Measurements from ENCODE around the gene BBS4. TPM values are rescaled to one million over a fixed set of nuclear protein-coding genes. Genes with fewer than 3 reads are reported as not detected.

The BBS4 gene
- total RNA-seq, 1 experiment from 2014 or later = 17.9 TPM

DNA sequence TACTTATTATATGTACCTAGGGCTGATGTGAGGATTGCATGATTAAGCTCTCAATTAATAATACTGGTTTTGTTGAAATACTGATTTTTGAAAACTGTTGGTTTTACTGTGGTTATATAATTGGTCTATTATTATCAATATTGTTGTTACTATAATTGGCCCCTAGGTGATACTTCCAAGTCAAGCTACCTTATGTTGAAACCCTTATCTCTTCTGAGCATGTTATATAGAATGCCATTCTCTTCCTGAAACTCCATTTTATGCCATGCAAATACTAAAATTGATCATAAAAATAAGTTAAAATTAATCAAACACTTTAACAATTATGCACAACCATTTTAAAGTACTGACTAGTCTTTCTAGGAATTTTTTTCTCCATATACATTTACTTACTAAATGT, 46.1 kb downstream of the BBS4 start:
- intact Hi-C loops (cut with micrococcal nuclease; ENCODE audit: unreplicated experiment) = no loop called here
- no peak for TF ChIP-seq REST (IDR thresholded peaks at IDR 0.05; ENCODE audit: insufficient read depth in 1 of 2, low read depth in 2 of 2, low read length in 1 of 2)
- no peak for TF ChIP-seq POLR2AphosphoS5 (IDR thresholded peaks at IDR 0.05; ENCODE audit: low read depth, low read length)
- TF ChIP-seq TCF7L2 (IDR thresholded peaks at IDR 0.05; ENCODE audit: low read depth, low read length) = no peak
- TF ChIP-seq, protein P1, sequence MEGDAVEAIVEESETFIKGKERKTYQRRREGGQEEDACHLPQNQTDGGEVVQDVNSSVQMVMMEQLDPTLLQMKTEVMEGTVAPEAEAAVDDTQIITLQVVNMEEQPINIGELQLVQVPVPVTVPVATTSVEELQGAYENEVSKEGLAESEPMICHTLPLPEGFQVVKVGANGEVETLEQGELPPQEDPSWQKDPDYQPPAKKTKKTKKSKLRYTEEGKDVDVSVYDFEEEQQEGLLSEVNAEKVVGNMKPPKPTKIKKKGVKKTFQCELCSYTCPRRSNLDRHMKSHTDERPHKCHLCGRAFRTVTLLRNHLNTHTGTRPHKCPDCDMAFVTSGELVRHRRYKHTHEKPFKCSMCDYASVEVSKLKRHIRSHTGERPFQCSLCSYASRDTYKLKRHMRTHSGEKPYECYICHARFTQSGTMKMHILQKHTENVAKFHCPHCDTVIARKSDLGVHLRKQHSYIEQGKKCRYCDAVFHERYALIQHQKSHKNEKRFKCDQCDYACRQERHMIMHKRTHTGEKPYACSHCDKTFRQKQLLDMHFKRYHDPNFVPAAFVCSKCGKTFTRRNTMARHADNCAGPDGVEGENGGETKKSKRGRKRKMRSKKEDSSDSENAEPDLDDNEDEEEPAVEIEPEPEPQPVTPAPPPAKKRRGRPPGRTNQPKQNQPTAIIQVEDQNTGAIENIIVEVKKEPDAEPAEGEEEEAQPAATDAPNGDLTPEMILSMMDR (IDR thresholded peaks at IDR 0.05) = no peak
- TF ChIP-seq SIN3A (IDR thresholded peaks at IDR 0.05; ENCODE audit: borderline replicate concordance, insufficient read depth, low read depth, low read length) = no peak
- Histone ChIP-seq H3K4me3 (ENCODE audit: low read depth in 2 of 2, low read length in 2 of 2) (no peak overlapping the region), H3K4me1 (ENCODE audit: control insufficient read depth, insufficient read depth, low read length) (no peaks in the 10 kb centered on the region), H3K27me3 (ENCODE audit: control insufficient read depth, insufficient read depth, low read length) (no peaks in the 10 kb centered on the region), H3K9me3 (ENCODE audit: control insufficient read depth, insufficient read depth, low read depth, low read length) (no peaks in the 10 kb centered on the region), H3K36me3 (ENCODE audit: control insufficient read depth, insufficient read depth, low read length) (no peaks in the 10 kb centered on the region), H3K27ac (ENCODE audit: low read length) (no peak overlapping the region)
- no TSS peak for BruUV-seq (replicated peaks)
- CTCF ChIA-PET = no interaction called here
- POLR2A ChIA-PET = interaction anchor here (0.5 kb wide), 1 partner anchor 310 kb away, joined by 3 read pairs; no protein-coding TSS in a partner anchor
- ATAC-seq (no peak), DNase-seq (ENCODE audit: low read depth, low spot score) (no peak)
- in situ Hi-C loops (cut with HindIII; ENCODE audit: low pct_unique_long_range_greater_than_20kb, low sequenced_read_pairs) = no loop called here

GRCh38 chr15:72732516-72732915, 46.5 kb downstream of the BBS4 start:
- TF ChIP-seq TCF7L2 (IDR thresholded peaks at IDR 0.05; ENCODE audit: low read depth, low read length) = no peak
- TF ChIP-seq POLR2AphosphoS5 (IDR thresholded peaks at IDR 0.05; ENCODE audit: low read depth, low read length) = no peak
- no peak for TF ChIP-seq REST (IDR thresholded peaks at IDR 0.05; ENCODE audit: insufficient read depth in 1 of 2, low read depth in 2 of 2, low read length in 1 of 2)
- TF ChIP-seq SIN3A (IDR thresholded peaks at IDR 0.05; ENCODE audit: borderline replicate concordance, insufficient read depth, low read depth, low read length) = no peak
- H3K36me3 ChIP-seq (ENCODE audit: control insufficient read depth, insufficient read depth, low read length) = no peaks in the 10 kb centered on the region
- H3K27ac ChIP-seq (ENCODE audit: low read length) = no peak overlapping the region
- DNase-seq (ENCODE audit: low read depth, low spot score) (no peak), ATAC-seq (peak; percentile 48; the same call in 1 of the 2 replicates)
- H3K4me1 ChIP-seq (ENCODE audit: control insufficient read depth, insufficient read depth, low read length) = no peaks in the 10 kb centered on the region
- H3K9me3 ChIP-seq (ENCODE audit: control insufficient read depth, insufficient read depth, low read depth, low read length) = no peaks in the 10 kb centered on the region
- no TSS peak for BruUV-seq (replicated peaks)
- H3K27me3 ChIP-seq (ENCODE audit: control insufficient read depth, insufficient read depth, low read length) = no peaks in the 10 kb centered on the region
- intact Hi-C loops (cut with micrococcal nuclease; ENCODE audit: unreplicated experiment) (no loop called here), in situ Hi-C loops (cut with HindIII; ENCODE audit: low pct_unique_long_range_greater_than_20kb, low sequenced_read_pairs) (no loop called here)
- H3K4me3 ChIP-seq (ENCODE audit: low read depth in 2 of 2, low read length in 2 of 2) = no peak overlapping the region
- ChIA-PET POLR2A (interaction anchor here (0.5 kb wide), 1 partner anchor 309 kb away, joined by 3 read pairs; no protein-coding TSS in a partner anchor), CTCF (no interaction called here)

Measured in Panc1 (cell line).